ENCODE results near the gene CHST3. TPM values are rescaled to one million over a fixed set of nuclear protein-coding genes. Genes with fewer than 3 reads are reported as not detected.

CHST3 gene
- total and polyA plus RNA-seq, 2 experiments from 2014 or later = 0.94 to 8.3 TPM

GRCh38 chr10:71941318-71941717 is 22.9 kb upstream of the CHST3 start:
- no peaks in the 10 kb centered on the region for H3K79me2 ChIP-seq (replicated peaks; ENCODE audit: insufficient read depth)
- H3K4me3 ChIP-seq = no peak overlapping the region
- H3K36me3 Mint-ChIP-seq (ENCODE audit: low read depth) = peaks cover 7% of the 10 kb centered on the region
- H3K9me2 ChIP-seq (ENCODE audit: insufficient read depth) = no peaks in the 10 kb centered on the region
- TF ChIP-seq NANOG (IDR thresholded peaks at IDR 0.05; ENCODE audit: borderline replicate concordance) (no peak), ZNF462 (CRISPR knock-in tag; IDR thresholded peaks at IDR 0.05) (no peak), REST (IDR thresholded peaks at IDR 0.05; ENCODE audit: unreplicated experiment) (no peak), POLR2AphosphoS5 (IDR thresholded peaks at IDR 0.05; ENCODE audit: low read depth) (no peak), CTCF (conservative IDR thresholded peaks at IDR 0.05; ENCODE audit: low read depth in 2 of 2) (no peak), ZNF114 (CRISPR knock-in tag; IDR thresholded peaks at IDR 0.05) (no peak), EZH2phosphoT487 (IDR thresholded peaks at IDR 0.05; ENCODE audit: unreplicated experiment) (no peak), ZNF331 (CRISPR knock-in tag; IDR thresholded peaks at IDR 0.05; ENCODE audit: low read depth) (no peak), EZH2 (IDR thresholded peaks at IDR 0.05; ENCODE audit: low read depth, unreplicated experiment) (no peak), CREB1 (CRISPR knock-in tag; IDR thresholded peaks at IDR 0.05; ENCODE audit: low read depth) (no peak), STAT1 (IDR thresholded peaks at IDR 0.05; ENCODE audit: unreplicated experiment) (no peak)
- no peak overlapping the region for H3K4me2 ChIP-seq
- DNase-seq (ENCODE audit: low spot score) (no peak), ATAC-seq (no peak)
- no peaks in the 10 kb centered on the region for H3F3A ChIP-seq (replicated peaks; ENCODE audit: low read depth)
- H3K36me3 ChIP-seq (ENCODE audit: insufficient read depth) = peaks cover 4% of the 10 kb centered on the region; the same call in 1 of the 2 replicates
- no peaks in the 10 kb centered on the region for H3K27me3 ChIP-seq (ENCODE audit: insufficient read depth)
- peaks cover 6% of the 10 kb centered on the region for H3K27me3 Mint-ChIP-seq (ENCODE audit: insufficient read depth, low read depth, poor library complexity)
- no peak overlapping the region for H3K27ac Mint-ChIP-seq
- H3K4me3 Mint-ChIP-seq = no peak overlapping the region
- no peaks in the 10 kb centered on the region for H4K20me1 ChIP-seq (replicated peaks; ENCODE audit: insufficient read depth)
- no peak overlapping the region for H2AFZ ChIP-seq
- H3K4me1 Mint-ChIP-seq = no peaks in the 10 kb centered on the region
- peaks cover 26% of the 10 kb centered on the region for H3K9me3 Mint-ChIP-seq
- H3K27ac ChIP-seq (ENCODE audit: low read depth) = no peak overlapping the region
- no peaks in the 10 kb centered on the region for H3K4me1 ChIP-seq (ENCODE audit: insufficient read depth)

Data from GM23338 (cell line).